Esophagus muscularis mucosa (tissue), 4 donors: ENCODE measurements around the gene MAST3.

Source experiments
- EP300 ChIP-seq: sonication (generic); formaldehyde crosslinking; IDR thresholded peaks from one replicate; pipeline ENCODE4 v1.6.1; 2017; ENCODE audit warnings: antibody characterized with exemption
- POLR2A ChIP-seq: fragments of 450-650 bp; IDR thresholded peaks from one replicate; pipeline ENCODE4 v1.6.1; 2017; ENCODE audit warnings: antibody characterized with exemption, moderate library complexity, mild to moderate bottlenecking, low read depth
- TF ChIP-seq, protein P1 (sequence below), 3 experiments: fragments of 200-600 bp in 2 of 3; fragments of 450-650 bp in 1 of 3; sonication (generic) in 2 of 3; IDR thresholded peaks; one replicate each; pipeline ENCODE4 v1.5.1; 2017 to 2019; ENCODE audit warnings: antibody characterized with exemption in 3 of 3, mild to moderate bottlenecking in 2 of 3, moderate library complexity in 1 of 3

- TF ChIP-seq, protein P1, sequence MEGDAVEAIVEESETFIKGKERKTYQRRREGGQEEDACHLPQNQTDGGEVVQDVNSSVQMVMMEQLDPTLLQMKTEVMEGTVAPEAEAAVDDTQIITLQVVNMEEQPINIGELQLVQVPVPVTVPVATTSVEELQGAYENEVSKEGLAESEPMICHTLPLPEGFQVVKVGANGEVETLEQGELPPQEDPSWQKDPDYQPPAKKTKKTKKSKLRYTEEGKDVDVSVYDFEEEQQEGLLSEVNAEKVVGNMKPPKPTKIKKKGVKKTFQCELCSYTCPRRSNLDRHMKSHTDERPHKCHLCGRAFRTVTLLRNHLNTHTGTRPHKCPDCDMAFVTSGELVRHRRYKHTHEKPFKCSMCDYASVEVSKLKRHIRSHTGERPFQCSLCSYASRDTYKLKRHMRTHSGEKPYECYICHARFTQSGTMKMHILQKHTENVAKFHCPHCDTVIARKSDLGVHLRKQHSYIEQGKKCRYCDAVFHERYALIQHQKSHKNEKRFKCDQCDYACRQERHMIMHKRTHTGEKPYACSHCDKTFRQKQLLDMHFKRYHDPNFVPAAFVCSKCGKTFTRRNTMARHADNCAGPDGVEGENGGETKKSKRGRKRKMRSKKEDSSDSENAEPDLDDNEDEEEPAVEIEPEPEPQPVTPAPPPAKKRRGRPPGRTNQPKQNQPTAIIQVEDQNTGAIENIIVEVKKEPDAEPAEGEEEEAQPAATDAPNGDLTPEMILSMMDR (IDR thresholded peaks at IDR 0.05), result no peak
- TF ChIP-seq POLR2A (no peak), EP300 (no peak)
These were observed 3.7 kb downstream of the MAST3 start for GRCh38 chr19:18101268-18101667.
